ENCODE measurements around the gene CELF5.

DNA sequence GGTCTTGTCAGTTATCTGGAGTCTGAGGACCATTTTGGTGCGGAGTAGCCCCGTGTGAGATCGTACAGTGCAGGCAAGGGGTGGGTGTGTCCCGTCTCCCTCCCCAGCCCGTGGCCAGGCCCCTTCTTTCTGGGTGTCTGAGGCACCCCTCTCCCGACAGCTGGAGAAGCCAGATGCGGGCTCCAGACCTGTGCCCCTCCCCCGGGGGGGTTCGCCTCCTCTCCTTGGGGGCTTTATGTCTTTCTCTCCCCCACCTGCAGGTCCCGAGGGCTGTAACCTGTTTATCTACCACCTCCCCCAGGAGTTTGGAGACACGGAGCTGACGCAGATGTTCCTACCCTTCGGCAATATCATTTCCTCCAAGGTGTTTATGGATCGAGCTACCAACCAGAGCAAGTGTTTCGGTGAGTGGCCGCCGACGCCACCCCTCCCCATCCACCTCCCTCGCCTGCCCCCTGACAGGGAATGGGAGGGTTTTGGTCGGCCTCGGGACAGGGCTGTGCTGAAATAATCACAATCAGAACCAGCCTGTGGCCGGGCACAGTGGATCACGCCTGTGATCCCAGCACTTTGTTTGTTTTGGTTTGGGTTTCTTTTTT, 65.6 kb downstream of the CELF5 start:
- TF ChIP-seq, protein P1, sequence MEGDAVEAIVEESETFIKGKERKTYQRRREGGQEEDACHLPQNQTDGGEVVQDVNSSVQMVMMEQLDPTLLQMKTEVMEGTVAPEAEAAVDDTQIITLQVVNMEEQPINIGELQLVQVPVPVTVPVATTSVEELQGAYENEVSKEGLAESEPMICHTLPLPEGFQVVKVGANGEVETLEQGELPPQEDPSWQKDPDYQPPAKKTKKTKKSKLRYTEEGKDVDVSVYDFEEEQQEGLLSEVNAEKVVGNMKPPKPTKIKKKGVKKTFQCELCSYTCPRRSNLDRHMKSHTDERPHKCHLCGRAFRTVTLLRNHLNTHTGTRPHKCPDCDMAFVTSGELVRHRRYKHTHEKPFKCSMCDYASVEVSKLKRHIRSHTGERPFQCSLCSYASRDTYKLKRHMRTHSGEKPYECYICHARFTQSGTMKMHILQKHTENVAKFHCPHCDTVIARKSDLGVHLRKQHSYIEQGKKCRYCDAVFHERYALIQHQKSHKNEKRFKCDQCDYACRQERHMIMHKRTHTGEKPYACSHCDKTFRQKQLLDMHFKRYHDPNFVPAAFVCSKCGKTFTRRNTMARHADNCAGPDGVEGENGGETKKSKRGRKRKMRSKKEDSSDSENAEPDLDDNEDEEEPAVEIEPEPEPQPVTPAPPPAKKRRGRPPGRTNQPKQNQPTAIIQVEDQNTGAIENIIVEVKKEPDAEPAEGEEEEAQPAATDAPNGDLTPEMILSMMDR (IDR thresholded peaks at IDR 0.05) = no peak
- TF ChIP-seq POLR2A (IDR thresholded peaks at IDR 0.05) = no peak
